Vagina (tissue), 2 donors: ENCODE data around the gene MED13L.

Source experiments
- POLR2A ChIP-seq, 2 donors: fragments of 450-650 bp; IDR thresholded peaks; one replicate each; pipeline ENCODE4 v1.6.1; 2017; ENCODE audit warnings: antibody characterized with exemption in 2 of 2, mild to moderate bottlenecking in 2 of 2, moderate library complexity in 2 of 2
- POLR2AphosphoS5 ChIP-seq, 2 donors: sonication (generic); formaldehyde crosslinking; IDR thresholded peaks; one replicate each; pipeline ENCODE4 v1.9.0; 2017; ENCODE audit warnings: antibody characterized with exemption in 2 of 2, mild to moderate bottlenecking in 2 of 2, low read depth in 1 of 2; ENCODE audit not compliant: insufficient read depth in 1 of 2

DNA sequence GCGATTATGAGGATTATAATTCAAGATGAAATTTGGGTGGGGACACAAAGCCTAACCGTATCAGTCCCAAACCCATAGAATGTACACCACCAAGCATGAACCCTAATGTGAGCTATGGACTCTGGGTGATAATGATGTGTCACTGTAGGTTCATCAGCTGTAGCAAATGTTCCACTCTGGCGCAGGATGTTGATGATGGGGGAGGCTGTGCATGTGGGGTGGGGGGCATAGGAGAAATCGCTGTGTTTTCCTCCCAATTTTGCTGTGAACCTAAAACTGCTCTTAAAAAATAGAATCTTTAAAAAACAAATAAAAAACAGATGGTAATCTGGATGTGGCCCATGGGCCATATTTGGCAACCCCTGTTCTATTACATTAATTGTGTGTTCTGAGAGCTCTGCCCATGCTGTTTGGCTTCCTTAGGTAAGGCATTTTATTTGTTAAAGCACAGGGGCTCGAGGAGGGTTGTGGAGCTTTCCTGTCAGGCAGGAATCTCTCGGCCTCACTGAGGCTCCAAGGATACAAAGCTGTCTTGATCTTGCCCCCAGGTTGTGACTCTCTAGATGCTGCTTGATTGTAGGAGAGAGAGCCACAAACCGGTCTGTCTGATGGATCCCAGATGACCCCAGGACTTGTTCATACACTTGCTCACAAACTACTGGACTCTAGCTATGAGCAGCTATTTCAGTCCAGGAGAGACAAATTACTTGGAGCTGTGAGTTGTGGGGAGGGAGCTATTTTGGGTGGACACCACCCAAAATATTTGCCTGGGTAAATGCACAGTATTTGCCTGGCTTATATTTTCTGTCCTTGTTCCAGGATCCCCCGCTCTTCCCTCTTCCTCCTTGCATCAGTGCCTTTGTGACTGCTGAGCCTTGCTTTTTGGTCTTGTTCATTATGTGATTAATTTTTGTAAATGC, 340.2 kb downstream of the MED13L start:
- TF ChIP-seq POLR2AphosphoS5 (IDR thresholded peaks at IDR 0.05; ENCODE audit: insufficient read depth in 1 of 2, low read depth in 1 of 2) (no peak), POLR2A (IDR thresholded peaks at IDR 0.05) (no peak)
